AG09309 (cell line): ENCODE data around the gene C2CD4A.

Experiments
- DNase-seq: peaks from one replicate; pipeline ENCODE4 v3.0.0-alpha.2; 2010; ENCODE audit warnings: low read depth
- H3K4me3 ChIP-seq: 2 replicates; pipeline ENCODE4 v1.5.1; 2011; ENCODE audit warnings: mild to moderate bottlenecking, low read depth, low read length, moderate library complexity; ENCODE audit not compliant: control insufficient read depth
- TF ChIP-seq, protein P1 (sequence below): IDR thresholded peaks from 2 replicates; pipeline ENCODE4 v1.5.1; 2011; ENCODE audit warnings: mild to moderate bottlenecking, low read depth, low read length, inconsistent platforms; ENCODE audit not compliant: insufficient read depth, control insufficient read depth; ENCODE audit errors: missing control alignments

Gene C2CD4A

DNA sequence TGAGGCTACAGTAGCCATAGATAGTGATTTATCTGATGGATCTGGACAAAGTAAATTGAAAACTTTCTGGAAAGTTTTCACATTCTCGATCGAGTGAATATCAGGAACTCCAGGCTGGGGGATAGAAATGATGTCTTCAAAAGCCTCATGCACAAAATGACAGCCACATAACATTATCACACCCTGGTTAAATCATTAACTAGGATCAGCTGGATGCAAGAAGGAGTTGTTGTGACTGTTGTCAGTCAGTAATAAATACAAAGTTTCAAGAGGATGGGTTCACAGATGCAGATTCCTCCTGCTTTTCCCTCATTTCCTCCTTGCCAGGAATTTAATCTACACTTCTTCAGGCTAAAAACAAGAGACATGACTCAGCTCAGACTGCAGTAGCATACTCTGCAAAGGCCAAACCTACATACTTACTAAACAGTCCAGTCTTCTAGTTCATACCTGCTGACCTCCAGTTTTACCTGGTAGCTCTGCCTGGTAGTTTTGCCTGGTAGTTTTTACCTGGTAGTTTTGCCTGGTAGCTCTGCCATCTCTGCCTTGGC is 40.9 kb downstream of the C2CD4A start:
- H3K4me3 ChIP-seq: no peak overlapping the region
- TF ChIP-seq, protein P1, sequence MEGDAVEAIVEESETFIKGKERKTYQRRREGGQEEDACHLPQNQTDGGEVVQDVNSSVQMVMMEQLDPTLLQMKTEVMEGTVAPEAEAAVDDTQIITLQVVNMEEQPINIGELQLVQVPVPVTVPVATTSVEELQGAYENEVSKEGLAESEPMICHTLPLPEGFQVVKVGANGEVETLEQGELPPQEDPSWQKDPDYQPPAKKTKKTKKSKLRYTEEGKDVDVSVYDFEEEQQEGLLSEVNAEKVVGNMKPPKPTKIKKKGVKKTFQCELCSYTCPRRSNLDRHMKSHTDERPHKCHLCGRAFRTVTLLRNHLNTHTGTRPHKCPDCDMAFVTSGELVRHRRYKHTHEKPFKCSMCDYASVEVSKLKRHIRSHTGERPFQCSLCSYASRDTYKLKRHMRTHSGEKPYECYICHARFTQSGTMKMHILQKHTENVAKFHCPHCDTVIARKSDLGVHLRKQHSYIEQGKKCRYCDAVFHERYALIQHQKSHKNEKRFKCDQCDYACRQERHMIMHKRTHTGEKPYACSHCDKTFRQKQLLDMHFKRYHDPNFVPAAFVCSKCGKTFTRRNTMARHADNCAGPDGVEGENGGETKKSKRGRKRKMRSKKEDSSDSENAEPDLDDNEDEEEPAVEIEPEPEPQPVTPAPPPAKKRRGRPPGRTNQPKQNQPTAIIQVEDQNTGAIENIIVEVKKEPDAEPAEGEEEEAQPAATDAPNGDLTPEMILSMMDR: no peak
- no peak for DNase-seq

DNA sequence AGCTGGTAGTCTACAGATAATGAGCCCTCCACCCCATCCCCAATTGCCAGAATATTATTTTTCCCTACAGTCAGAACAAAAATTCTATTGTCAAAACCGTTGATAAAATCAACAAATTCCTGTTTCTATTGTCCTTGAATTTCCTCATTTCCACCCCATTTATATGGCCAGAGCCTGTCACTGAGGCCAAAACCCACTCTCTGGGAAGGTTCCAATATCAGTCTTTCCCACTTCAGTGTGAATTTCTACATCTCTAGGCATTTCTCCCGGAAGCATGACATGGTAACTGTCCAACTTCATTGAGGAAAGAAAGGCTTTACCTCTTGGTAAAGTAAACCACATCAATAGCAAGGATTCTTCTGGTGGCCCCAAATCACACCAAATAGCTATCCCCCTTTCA is 41.6 kb downstream of the C2CD4A start:
- TF ChIP-seq, protein P1: no peak
- no peak for DNase-seq
- no peak overlapping the region for H3K4me3 ChIP-seq

DNA sequence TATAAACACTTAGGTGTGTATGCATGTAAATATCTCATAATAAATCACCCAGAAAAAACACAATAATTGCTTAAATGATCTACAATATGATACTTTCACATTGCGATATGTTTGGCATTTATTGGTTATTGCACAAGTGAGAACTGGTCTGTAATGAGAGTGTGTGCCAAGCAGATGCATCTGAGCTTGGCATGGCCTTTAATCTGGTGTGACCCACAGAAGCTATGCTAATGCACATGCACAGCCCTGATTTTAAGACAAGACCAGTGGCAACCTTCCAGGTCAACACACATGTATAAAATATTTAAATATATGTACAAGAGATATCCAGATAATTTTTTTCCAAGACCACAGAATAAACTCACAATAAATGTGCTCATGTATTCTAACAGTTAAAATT is 42.7 kb downstream of the C2CD4A start:
- H3K4me3 ChIP-seq: no peak overlapping the region
- DNase-seq: no peak
- TF ChIP-seq, protein P1: no peak

DNA sequence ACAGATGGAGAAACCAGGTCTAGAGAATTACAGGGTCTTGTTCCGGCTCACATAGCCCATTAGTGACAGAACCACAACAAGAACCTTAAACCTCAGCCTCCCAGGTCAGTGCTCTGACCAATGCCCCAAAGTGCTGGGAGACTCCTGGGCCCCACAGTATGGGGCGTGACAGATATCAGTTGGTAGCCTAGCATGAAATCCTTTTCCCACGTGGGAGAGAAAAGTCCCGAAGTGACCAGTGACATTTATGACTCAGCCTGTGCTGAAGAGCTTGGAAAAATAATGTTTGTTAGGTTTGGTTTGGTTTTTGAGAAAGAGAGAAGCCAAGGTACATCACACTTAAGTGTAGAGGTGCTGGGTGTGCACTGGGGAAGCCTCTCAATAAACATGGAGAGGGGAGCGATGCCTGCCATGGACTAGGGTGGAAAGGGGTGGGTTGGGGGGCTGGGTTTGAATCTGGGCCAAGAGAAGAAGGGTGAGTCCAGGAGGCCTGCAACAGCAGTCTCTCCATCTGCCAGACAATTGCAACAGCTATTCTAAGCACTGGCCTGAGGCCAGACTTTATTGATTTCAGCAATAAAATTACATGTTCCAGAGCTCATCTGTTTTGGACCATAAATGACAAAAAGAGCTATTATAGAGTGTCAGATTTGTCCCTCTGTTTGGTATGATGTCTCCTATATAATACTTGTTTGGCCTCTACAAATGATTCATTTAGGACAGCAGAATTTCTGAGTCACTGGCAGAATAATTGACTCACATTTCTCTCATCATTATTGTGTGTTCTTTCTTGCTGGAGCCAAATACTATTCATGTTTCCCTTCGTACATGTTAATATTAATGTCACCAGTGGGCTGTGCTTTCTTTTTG is 43.4 kb downstream of the C2CD4A start:
- DNase-seq: peak; percentile 13
- TF ChIP-seq, protein P1: no peak

DNA sequence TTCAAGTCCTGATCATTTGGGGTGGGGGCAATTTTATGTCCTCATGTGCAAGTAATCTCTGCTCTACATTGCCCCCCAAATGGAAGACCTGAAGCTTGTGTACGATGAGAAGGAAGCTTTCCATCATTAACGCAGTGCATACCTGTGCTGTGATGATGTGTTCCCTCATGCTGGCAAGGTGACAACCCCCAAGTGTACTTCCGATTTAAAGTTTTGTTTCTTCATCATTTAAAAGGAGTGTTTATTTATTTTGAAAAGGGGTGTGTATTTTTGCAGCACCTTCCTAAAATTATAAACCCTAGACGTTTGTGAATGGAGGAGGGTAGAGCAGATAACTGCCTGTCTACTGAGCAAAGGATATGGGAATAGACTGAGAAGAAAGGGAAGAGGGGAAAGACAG is 45.3 kb downstream of the C2CD4A start:
- no peak for DNase-seq
- TF ChIP-seq, protein P1: no peak
- H3K4me3 ChIP-seq: no peak overlapping the region

More for the DNA sequence above, 43.4 kb downstream of the C2CD4A start:
- no peak overlapping the region for H3K4me3 ChIP-seq

DNA sequence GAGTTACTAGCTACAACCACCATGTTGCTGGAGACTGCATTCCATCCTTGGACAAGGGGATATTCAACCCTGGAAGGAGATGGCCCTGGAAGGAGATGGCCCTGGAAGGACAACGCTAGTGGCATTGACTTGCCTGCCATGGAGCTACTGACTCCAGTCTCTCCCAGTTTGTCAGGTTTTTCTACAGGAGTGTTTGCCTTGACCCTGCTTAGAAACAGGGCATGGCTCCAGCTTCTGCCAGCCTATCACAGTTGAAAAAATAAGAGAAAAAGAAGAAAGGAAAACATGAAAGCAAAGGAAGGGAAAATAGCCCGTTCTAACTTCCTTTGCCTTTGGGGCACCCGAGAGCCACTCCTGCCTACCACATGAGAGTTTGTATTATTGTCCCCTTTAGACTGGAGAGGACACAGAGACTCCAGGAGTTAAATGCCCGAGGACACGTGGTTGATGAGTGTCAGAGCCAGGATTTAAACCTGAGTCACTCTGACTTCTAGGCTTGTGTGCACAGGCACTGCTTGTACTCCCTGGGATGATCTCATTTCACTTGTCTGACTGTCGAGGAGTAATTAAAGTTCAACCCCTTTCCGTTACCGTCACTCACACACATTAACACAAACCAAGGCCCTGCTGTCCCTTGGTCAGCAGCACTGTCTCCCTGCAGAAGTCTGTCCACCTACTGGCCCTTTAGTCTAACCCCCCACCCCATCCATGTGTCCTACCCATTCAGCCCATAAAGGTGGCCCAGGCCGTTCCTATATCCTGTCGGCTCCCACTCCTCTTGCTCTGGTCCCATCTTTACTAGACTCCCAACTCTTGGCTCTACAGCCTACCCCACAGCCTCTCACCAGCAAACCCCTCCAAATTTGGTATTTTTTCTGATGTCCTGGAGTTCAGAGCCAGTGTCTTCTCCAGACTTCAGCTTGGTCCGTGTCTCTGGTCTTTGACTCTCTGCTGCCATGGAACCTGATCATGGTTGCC is 46.1 kb downstream of the C2CD4A start:
- H3K4me3 ChIP-seq: no peak overlapping the region
- DNase-seq: peak; percentile 38
- TF ChIP-seq, protein P1: no peak
